22Rv1 (cell line): ENCODE data around the gene OPRPN.

Experiments used
- H3K27ac ChIP-seq: fragments of 450-650 bp; 2 replicates; pipeline ENCODE4 v1.5.1; 2017
- ZFX ChIP-seq: fragments of 450-650 bp; IDR thresholded peaks from 2 replicates; pipeline ENCODE4 v1.6.1; 2017; ENCODE audit warnings: antibody characterized with exemption, borderline replicate concordance
- TF ChIP-seq, protein P1 (sequence below): fragments of 450-650 bp; IDR thresholded peaks from 2 replicates; pipeline ENCODE4 v1.5.1; 2017; ENCODE audit warnings: mild to moderate bottlenecking

The OPRPN gene

DNA sequence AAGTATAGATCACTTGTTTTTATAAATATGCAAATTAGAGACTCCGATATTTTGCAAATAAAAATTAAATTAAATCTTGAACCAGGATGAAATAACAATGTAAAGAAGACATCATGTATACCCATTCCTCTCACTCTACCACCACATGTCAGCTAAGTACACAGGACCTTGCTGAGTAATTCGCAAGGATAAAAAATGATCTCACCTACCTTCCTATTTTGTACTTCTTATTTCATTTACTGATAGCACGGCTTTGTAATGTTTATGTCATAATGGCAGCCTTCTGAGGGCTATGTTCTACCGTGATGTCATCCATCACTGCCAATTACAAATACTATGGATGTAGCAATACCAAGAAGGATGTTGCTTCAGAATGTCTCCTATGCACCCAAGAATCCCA, 25.8 kb upstream of the OPRPN start:
- TF ChIP-seq ZFX, result no peak
- TF ChIP-seq, protein P1, sequence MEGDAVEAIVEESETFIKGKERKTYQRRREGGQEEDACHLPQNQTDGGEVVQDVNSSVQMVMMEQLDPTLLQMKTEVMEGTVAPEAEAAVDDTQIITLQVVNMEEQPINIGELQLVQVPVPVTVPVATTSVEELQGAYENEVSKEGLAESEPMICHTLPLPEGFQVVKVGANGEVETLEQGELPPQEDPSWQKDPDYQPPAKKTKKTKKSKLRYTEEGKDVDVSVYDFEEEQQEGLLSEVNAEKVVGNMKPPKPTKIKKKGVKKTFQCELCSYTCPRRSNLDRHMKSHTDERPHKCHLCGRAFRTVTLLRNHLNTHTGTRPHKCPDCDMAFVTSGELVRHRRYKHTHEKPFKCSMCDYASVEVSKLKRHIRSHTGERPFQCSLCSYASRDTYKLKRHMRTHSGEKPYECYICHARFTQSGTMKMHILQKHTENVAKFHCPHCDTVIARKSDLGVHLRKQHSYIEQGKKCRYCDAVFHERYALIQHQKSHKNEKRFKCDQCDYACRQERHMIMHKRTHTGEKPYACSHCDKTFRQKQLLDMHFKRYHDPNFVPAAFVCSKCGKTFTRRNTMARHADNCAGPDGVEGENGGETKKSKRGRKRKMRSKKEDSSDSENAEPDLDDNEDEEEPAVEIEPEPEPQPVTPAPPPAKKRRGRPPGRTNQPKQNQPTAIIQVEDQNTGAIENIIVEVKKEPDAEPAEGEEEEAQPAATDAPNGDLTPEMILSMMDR, result no peak
- no peak overlapping the region for H3K27ac ChIP-seq

DNA sequence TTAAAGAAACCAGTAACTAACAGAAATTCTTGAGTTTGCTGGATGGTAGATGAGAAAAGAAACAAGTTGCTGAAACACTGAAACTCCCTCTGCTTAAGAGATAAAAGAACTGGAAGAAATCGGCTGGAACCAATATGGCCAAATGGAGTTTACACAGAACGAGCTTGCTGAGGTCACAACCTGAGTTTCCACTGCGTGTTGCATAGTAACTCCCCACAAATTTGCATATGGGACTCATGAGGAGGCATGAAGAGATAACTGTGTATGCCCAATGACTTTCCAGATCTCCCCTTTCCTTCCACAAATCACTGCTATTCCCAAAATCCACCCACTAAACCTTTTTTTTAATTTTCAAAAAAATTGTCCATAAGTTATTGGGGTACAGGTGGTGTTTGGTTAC, 25.0 kb upstream of the OPRPN start:
- no peak for TF ChIP-seq ZFX
- TF ChIP-seq, protein P1, result no peak
- H3K27ac ChIP-seq, result no peak overlapping the region

DNA sequence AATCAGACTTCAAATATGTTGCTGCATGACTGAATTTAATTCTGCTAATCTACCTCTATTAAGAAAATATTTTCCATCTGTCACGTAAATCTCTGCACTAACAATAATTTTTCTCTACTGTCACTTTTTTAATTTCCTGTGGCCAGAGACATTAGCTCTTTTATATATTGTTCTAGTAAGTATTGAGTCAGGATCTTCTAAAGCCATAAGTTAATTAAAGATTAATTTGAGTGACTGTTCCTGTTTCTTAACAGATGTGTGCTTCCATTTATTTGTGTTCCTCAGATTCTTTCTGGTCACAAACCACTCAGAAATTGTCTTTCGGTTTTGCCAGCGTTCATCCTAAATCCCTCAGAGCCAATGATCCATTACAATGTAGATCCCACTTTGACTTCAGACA, 17.2 kb upstream of the OPRPN start:
- no peak for TF ChIP-seq ZFX
- TF ChIP-seq, protein P1, result no peak
- no peak overlapping the region for H3K27ac ChIP-seq

DNA sequence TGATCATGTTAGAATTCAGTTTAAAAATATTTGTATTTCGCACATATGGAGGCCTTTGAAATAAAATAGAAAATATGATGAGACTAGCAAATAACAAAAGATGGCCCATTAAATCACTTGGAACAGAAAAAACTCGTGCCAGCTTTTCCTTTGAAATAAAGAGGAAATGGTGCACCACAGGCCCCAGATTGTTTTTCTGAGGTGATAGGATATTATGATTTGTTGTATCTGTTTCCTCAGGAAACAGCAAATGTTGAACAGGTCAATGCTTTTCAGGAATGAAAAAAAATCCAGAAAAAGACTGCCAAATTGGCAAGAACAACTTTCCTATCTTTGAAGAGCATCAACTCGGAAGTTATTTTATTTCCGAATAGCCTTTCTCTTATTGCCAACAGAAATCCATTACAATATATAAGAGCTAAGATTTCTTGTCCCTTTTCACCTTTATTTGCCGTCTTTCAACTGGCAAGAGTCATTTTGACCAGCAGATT, 15.0 kb upstream of the OPRPN start, which contains the start of gene SMR3B:
SMR3B (plus strand) TSS at position 441 of the 491 bp plus-strand sequence. CDS start 1,380 bp downstream, outside the sequence.
- no peak within 1 kb of the TSS for H3K27ac ChIP-seq
- TF ChIP-seq, protein P1, result no peak
- no peak for TF ChIP-seq ZFX

DNA sequence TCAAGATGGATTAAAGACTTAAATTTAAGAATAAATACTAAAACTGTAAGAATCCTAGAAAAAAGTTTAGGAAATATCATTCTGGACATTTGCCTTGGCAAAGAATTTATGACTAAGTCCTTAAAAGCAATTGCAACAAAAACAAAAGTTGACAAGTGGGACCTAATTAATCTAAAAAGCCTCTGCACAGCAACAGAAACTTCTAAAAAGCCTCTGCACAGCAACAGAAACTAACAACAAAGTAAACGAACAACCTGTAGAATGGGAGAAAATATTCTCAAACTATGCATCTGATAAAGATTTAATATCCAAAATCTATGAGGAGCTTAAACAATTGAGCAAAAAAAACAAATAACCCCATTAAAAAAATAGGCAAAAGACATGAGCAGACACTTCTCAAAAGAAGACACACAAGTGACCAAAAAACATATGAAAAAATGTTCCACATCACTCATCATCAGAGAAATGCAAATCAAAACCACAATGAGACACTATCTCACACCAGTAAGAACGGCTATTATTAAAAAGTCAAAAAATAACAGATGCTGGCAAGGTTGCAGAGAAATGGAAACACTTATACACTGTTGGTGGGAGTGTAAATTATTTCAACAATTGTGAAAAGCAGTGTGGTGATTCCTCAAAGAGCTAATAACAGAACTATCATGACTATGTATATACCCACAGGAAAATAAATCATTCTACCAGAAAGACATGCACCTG, 5.5 kb upstream of the OPRPN start:
- no peak for TF ChIP-seq ZFX
- TF ChIP-seq, protein P1, result no peak
- H3K27ac ChIP-seq, result no peak overlapping the region

DNA sequence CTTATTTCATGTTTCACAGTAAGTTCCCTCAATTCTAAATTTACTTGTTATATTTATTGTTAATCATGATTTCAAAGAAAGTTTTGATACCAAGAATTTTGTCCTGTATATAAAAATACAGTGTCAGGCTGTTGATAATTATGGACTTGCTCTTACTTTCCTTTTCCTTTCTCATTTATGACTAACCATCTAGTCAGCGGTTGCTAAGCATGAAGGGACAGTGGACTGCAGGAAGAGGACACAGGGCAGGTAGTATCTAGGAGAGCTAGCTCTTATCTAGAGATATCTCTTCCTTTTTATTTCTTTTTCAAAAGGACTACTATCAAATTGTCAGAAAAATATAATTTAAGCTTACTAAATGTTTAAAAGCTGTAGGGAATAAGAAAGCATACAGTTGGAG, 1.6 kb downstream of the OPRPN start:
- TF ChIP-seq, protein P1, result no peak
- no peak for TF ChIP-seq ZFX
- no peak overlapping the region for H3K27ac ChIP-seq

DNA sequence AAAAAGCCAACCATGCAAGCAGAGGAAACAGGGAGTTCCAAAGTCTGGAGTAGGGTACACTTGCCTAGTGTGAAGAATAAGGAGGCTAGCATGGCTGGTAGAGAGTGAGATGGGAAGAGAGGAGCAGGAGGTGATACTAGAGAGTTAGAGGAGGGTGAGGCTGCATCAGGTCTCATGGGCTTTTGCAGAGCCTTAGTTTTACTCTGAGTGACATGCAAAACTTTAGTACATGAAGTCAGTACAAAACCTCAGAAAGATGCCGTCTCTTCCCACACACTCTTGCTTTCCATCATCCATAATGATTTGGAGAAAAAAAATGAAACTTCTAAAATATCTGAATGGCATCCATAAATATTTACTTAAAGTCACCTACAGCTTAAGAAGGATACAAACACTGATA, 5.0 kb downstream of the OPRPN start:
- H3K27ac ChIP-seq, result no peak overlapping the region
- no peak for TF ChIP-seq ZFX
- TF ChIP-seq, protein P1, result no peak
